Measurements from ENCODE around the gene MKNK2. TPM values are rescaled to one million over a fixed set of nuclear protein-coding genes. Genes with fewer than 3 reads are reported as not detected.

The MKNK2 gene
- total RNA-seq, 1 experiment from 2014 or later: 240 TPM

GRCh38 chr19:2040647-2041432 lies 10.2 kb downstream of the MKNK2 start:
- H3K4me1 ChIP-seq (ENCODE audit: control insufficient read depth, insufficient read depth, low read length): peaks cover 36% of the 10 kb centered on the region
- TF ChIP-seq, protein P1, sequence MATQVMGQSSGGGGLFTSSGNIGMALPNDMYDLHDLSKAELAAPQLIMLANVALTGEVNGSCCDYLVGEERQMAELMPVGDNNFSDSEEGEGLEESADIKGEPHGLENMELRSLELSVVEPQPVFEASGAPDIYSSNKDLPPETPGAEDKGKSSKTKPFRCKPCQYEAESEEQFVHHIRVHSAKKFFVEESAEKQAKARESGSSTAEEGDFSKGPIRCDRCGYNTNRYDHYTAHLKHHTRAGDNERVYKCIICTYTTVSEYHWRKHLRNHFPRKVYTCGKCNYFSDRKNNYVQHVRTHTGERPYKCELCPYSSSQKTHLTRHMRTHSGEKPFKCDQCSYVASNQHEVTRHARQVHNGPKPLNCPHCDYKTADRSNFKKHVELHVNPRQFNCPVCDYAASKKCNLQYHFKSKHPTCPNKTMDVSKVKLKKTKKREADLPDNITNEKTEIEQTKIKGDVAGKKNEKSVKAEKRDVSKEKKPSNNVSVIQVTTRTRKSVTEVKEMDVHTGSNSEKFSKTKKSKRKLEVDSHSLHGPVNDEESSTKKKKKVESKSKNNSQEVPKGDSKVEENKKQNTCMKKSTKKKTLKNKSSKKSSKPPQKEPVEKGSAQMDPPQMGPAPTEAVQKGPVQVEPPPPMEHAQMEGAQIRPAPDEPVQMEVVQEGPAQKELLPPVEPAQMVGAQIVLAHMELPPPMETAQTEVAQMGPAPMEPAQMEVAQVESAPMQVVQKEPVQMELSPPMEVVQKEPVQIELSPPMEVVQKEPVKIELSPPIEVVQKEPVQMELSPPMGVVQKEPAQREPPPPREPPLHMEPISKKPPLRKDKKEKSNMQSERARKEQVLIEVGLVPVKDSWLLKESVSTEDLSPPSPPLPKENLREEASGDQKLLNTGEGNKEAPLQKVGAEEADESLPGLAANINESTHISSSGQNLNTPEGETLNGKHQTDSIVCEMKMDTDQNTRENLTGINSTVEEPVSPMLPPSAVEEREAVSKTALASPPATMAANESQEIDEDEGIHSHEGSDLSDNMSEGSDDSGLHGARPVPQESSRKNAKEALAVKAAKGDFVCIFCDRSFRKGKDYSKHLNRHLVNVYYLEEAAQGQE (IDR thresholded peaks at IDR 0.05; ENCODE audit: insufficient read depth in 1 of 2, low read depth in 2 of 2, low read length in 1 of 2): no peak
- TF ChIP-seq CTCF (IDR thresholded peaks at IDR 0.05): no peak
- no peak for TF ChIP-seq POLR2AphosphoS5 (IDR thresholded peaks at IDR 0.05; ENCODE audit: low read depth, low read length)
- TF ChIP-seq SIN3A (IDR thresholded peaks at IDR 0.05; ENCODE audit: borderline replicate concordance, insufficient read depth, low read depth, low read length): no peak
- TF ChIP-seq TCF7L2 (IDR thresholded peaks at IDR 0.05; ENCODE audit: low read depth, low read length): no peak
- in situ Hi-C loops (cut with HindIII; ENCODE audit: low pct_unique_long_range_greater_than_20kb, low sequenced_read_pairs) (no loop called here), intact Hi-C loops (cut with micrococcal nuclease; ENCODE audit: unreplicated experiment) (no loop called here)
- H3K27me3 ChIP-seq (ENCODE audit: control insufficient read depth, insufficient read depth, low read length): no peaks in the 10 kb centered on the region
- H3K36me3 ChIP-seq (ENCODE audit: control insufficient read depth, insufficient read depth, low read length): no peaks in the 10 kb centered on the region; the same call in 1 of the 2 replicates
- DNase-seq (ENCODE audit: low read depth, low spot score): no peak
- H3K27ac ChIP-seq (ENCODE audit: low read length): peak overlapping the region; percentile 70
- no peaks in the 10 kb centered on the region for H3K9me3 ChIP-seq (ENCODE audit: control insufficient read depth, insufficient read depth, low read depth, low read length)
- BruUV-seq (replicated peaks): no TSS peak
- ChIA-PET CTCF (no interaction called here), POLR2A (interaction anchor here (0.6 kb wide), 1 partner anchor 13 kb away, joined by 5 read pairs; no protein-coding TSS in a partner anchor)
- ATAC-seq: no peak
- H3K4me3 ChIP-seq (ENCODE audit: low read depth in 2 of 2, low read length in 2 of 2): no peak overlapping the region

DNA sequence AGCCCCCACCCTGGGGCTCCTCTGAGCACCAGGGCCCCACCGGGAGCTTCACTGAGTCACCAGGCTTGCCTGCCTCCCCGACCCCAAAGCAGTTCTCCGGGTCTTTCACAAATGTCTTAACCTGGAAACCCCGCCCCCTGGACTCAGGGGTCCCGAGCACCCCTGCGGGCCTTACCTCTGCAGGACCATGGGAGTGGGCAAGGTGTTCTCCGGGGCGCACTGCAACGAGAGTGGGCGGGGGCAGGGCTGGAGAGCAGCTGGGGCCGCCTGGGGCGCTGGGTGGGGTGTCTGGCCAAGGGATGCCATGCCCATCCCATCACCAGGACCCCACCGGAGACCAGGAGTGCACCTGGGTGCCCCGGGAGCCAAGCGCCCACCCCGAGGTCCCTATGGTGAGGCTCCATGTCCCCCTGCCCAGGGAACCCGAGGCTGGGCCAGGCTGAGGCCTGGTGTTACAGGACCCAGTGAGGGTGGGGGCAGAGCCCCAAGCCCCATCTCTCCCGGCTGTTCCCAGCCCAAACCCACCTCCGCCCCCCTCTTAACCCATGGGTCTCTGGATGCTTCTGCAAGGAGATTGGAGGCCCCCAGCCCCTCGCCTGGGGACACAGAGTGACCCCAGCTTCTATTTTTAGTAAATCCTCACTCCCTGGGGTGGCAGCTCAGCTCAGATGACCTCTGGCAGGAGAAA lies 10.9 kb downstream of the MKNK2 start:
- intact Hi-C loops (cut with micrococcal nuclease; ENCODE audit: unreplicated experiment): no loop called here
- no TSS peak for BruUV-seq (replicated peaks)
- CTCF ChIA-PET: no interaction called here
- H3K9me3 ChIP-seq (ENCODE audit: control insufficient read depth, insufficient read depth, low read depth, low read length): no peaks in the 10 kb centered on the region
- H3K27ac ChIP-seq (ENCODE audit: low read length): no peak overlapping the region; the same call in 1 of the 2 replicates
- H3K36me3 ChIP-seq (ENCODE audit: control insufficient read depth, insufficient read depth, low read length): no peaks in the 10 kb centered on the region; the same call in 1 of the 2 replicates
- in situ Hi-C loops (cut with HindIII; ENCODE audit: low pct_unique_long_range_greater_than_20kb, low sequenced_read_pairs): no loop called here
- no peaks in the 10 kb centered on the region for H3K27me3 ChIP-seq (ENCODE audit: control insufficient read depth, insufficient read depth, low read length)
- ATAC-seq (no peak), DNase-seq (ENCODE audit: low read depth, low spot score) (no peak)
- TF ChIP-seq, protein P1 (IDR thresholded peaks at IDR 0.05; ENCODE audit: insufficient read depth in 1 of 2, low read depth in 2 of 2, low read length in 1 of 2): no peak
- TF ChIP-seq SIN3A (IDR thresholded peaks at IDR 0.05; ENCODE audit: borderline replicate concordance, insufficient read depth, low read depth, low read length) (no peak), POLR2AphosphoS5 (IDR thresholded peaks at IDR 0.05; ENCODE audit: low read depth, low read length) (no peak), CTCF (IDR thresholded peaks at IDR 0.05) (no peak), TCF7L2 (IDR thresholded peaks at IDR 0.05; ENCODE audit: low read depth, low read length) (no peak)
- H3K4me1 ChIP-seq (ENCODE audit: control insufficient read depth, insufficient read depth, low read length): peaks cover 32% of the 10 kb centered on the region
- POLR2A ChIA-PET: interaction anchor here (0.6 kb wide), 1 partner anchor 344 kb away, joined by 4 read pairs; no protein-coding TSS in a partner anchor
- H3K4me3 ChIP-seq (ENCODE audit: low read depth in 2 of 2, low read length in 2 of 2): no peak overlapping the region

Data from Panc1 (cell line).